ENCODE measurements around the gene ADGRV1.
A peak's percentile ranks its signal among the peaks of the same experiment; 100 is the strongest.

Gene ADGRV1

DNA sequence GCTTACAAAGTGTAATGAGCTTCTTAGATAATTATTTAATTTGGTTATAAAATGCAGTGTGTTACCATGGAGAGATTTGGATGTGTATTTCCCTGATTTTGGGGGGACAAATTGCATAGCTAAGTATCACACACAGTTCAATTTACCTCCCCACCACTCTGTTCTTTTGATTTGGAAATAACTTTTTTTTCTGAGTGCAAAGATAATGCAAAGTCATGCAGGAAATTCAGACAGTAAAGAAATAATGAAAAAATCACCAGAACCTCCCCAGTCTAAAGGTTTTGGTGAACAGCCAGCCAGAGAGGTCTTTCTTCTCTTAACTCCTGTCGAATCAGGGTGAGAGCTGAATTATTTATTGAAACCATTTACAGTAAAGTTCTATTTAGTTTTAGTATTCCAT lies 3.2 kb downstream of the ADGRV1 start:
- TF ChIP-seq, protein P1, sequence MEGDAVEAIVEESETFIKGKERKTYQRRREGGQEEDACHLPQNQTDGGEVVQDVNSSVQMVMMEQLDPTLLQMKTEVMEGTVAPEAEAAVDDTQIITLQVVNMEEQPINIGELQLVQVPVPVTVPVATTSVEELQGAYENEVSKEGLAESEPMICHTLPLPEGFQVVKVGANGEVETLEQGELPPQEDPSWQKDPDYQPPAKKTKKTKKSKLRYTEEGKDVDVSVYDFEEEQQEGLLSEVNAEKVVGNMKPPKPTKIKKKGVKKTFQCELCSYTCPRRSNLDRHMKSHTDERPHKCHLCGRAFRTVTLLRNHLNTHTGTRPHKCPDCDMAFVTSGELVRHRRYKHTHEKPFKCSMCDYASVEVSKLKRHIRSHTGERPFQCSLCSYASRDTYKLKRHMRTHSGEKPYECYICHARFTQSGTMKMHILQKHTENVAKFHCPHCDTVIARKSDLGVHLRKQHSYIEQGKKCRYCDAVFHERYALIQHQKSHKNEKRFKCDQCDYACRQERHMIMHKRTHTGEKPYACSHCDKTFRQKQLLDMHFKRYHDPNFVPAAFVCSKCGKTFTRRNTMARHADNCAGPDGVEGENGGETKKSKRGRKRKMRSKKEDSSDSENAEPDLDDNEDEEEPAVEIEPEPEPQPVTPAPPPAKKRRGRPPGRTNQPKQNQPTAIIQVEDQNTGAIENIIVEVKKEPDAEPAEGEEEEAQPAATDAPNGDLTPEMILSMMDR (IDR thresholded peaks at IDR 0.05; ENCODE audit: insufficient read depth, missing control alignments) = no peak
- DNase-seq (ENCODE audit: insufficient read length, low spot score) = no peak
- no peak for FAIRE-seq

GRCh38 chr5:90562341-90562740 lies 3.7 kb downstream of the ADGRV1 start:
- peak; percentile 69 for FAIRE-seq
- TF ChIP-seq, protein P1 (IDR thresholded peaks at IDR 0.05; ENCODE audit: insufficient read depth, missing control alignments) = no peak
- no peak for DNase-seq (ENCODE audit: insufficient read length, low spot score)

- FAIRE-seq (peak; percentile 95), DNase-seq (ENCODE audit: insufficient read length, low spot score) (no peak)
- TF ChIP-seq, protein P1 (IDR thresholded peaks at IDR 0.05; ENCODE audit: insufficient read depth, missing control alignments) = no peak
Observed at GRCh38 chr5:90563108-90563507, 4.5 kb downstream of the ADGRV1 start.

- TF ChIP-seq, protein P1 (IDR thresholded peaks at IDR 0.05; ENCODE audit: insufficient read depth, missing control alignments) = no peak
- FAIRE-seq (peak; percentile 84), DNase-seq (ENCODE audit: insufficient read length, low spot score) (no peak)
Observed at GRCh38 chr5:90565491-90565890, 6.9 kb downstream of the ADGRV1 start.

DNA sequence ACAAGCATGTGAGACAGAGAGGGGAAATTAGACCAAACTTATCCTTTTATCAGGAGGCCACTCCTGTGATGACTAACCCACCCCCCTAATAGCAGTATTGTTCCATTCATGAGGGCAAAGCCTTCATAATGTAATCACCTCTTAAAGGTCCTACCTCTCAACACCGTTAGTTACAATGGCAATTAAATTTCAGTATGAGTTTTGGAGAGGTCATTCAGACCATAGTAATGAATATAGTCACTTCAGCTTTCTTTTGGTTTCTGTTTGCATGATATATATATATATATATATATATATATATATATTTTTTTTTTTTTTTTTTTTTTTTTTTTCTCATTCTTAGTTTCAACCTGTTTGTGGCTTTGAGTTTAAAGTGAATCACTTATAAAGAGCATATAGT lies 10.5 kb downstream of the ADGRV1 start:
- DNase-seq (ENCODE audit: insufficient read length, low spot score) = no peak
- TF ChIP-seq, protein P1 (IDR thresholded peaks at IDR 0.05; ENCODE audit: insufficient read depth, missing control alignments) = no peak
- FAIRE-seq = peak; percentile 21

GRCh38 chr5:90570034-90570433 lies 11.4 kb downstream of the ADGRV1 start:
- DNase-seq (ENCODE audit: insufficient read length, low spot score) = no peak
- TF ChIP-seq, protein P1 (IDR thresholded peaks at IDR 0.05; ENCODE audit: insufficient read depth, missing control alignments) = no peak
- peak; percentile 80 for FAIRE-seq

GRCh38 chr5:90571147-90571773 lies 12.7 kb downstream of the ADGRV1 start:
- FAIRE-seq = peak; percentile 58
- DNase-seq (ENCODE audit: insufficient read length, low spot score) = no peak
- TF ChIP-seq, protein P1 (IDR thresholded peaks at IDR 0.05; ENCODE audit: insufficient read depth, missing control alignments) = no peak
